K562 (cell line): ENCODE data around the gene LYPD4. TPM values are rescaled to one million over a fixed set of nuclear protein-coding genes. Genes with fewer than 3 reads are reported as not detected.

Experiments used
- ATAC-seq: fragments of 200-7000 bp; cut with Tn5 transposase; 3 replicates; pipeline ENCODE4 v1.9.1; 2020; ENCODE audit warnings: moderate library complexity
- BruUV-seq: library from RNA; stranded (reverse); fragments of 400-500 nt; replicated peaks from 2 replicates; lab custom pipeline; 2021; lab: Mats Ljungman, UMichigan
- CTCF ChIA-PET: fragments of 300-600 bp; formaldehyde crosslinking; extraction: SDS; loops from one replicate; lab custom pipeline; 2021; ENCODE audit warnings: low intra/inter-chr PET ratio; lab: Yijun Ruan, JAX
- POLR2A ChIA-PET: fragments of 300-600, 350-650 bp; sonication (Branson Sonifier 250); formaldehyde crosslinking; extraction: SDS; loops from one replicate; lab custom pipeline; 2021; ENCODE audit warnings: antibody characterized with exemption, inconsistent platforms; lab: Yijun Ruan, JAX
- DNase-seq, 4 experiments: peaks; one replicate each; pipeline versions ENCODE4 v3.0.0 to v3.0.0-alpha.2; 2011 to 2018; ENCODE audit warnings: low spot score in 3 of 4, mixed read lengths in 3 of 4; ENCODE audit errors: extremely low read depth in 1 of 4
- FAIRE-seq: peaks from 2 replicates; lab custom pipeline; 2011; peaks lifted over from hg19 to GRCh38; lab: Jason Lieb, UNC
- H2AFZ ChIP-seq: 2 replicates; pipeline ENCODE4 v1.6.0; 2011; ENCODE audit warnings: low read depth, low read length, control low read depth, inconsistent platforms
- H3K27ac ChIP-seq: fragments of 200-600 bp; 3 replicates; pipeline ENCODE4 v1.8.0; 2011; ENCODE audit warnings: low read depth, mild to moderate bottlenecking, control low read depth, inconsistent platforms, low read length, moderate library complexity, mixed read lengths; ENCODE audit errors: extremely low read depth
- H3K27me3 ChIP-seq, 2 experiments: fragments of 300-600 bp in 1 of 2; 2 replicates in 1 of 2; 3 replicates in 1 of 2; pipeline versions ENCODE4 v1.6.0 to v1.8.0; 2011; ENCODE audit warnings: inconsistent platforms in 2 of 2, low read length in 2 of 2, mild to moderate bottlenecking in 1 of 2, mixed read lengths in 1 of 2, moderate library complexity in 1 of 2; ENCODE audit not compliant: control insufficient read depth in 2 of 2, insufficient read depth in 2 of 2
- H3K36me3 ChIP-seq: fragments of 300-600 bp; 3 replicates; pipeline ENCODE4 v1.8.0; 2011; ENCODE audit warnings: mild to moderate bottlenecking, low read length, inconsistent platforms; ENCODE audit not compliant: control insufficient read depth, insufficient read depth
- H3K4me1 ChIP-seq, 2 experiments: fragments of 200-600 bp in 1 of 2; replicated peaks in 1 of 2; 2 replicates in 1 of 2; 3 replicates in 1 of 2; pipeline versions ENCODE4 v1.5.1 to v1.8.0; 2011; ENCODE audit warnings: inconsistent platforms in 2 of 2, low read length in 2 of 2, mild to moderate bottlenecking in 1 of 2, mixed read lengths in 1 of 2, moderate library complexity in 1 of 2; ENCODE audit not compliant: control insufficient read depth in 2 of 2, insufficient read depth in 2 of 2
- H3K4me2 ChIP-seq: 2 replicates; pipeline ENCODE4 v1.6.1; 2011; ENCODE audit warnings: low read length, control low read depth, inconsistent platforms, mixed read lengths; ENCODE audit not compliant: insufficient read depth
- H3K4me3 ChIP-seq: fragments of 200-600 bp; sonication (generic), shearing (Covaris generic); 2 replicates; pipeline ENCODE4 v1.5.1; 2016; ENCODE audit warnings: control low read depth, inconsistent platforms
- H3K79me2 ChIP-seq: fragments of 200-600 bp; 3 replicates; pipeline ENCODE4 v1.8.0; 2011; ENCODE audit warnings: low read length, inconsistent platforms; ENCODE audit not compliant: control insufficient read depth, insufficient read depth
- H3K9ac ChIP-seq, 2 experiments: 2 replicates each; pipeline versions ENCODE4 v1.6.0 to v1.6.1; 2011; ENCODE audit warnings: low read depth in 2 of 2, low read length in 2 of 2, control low read depth in 1 of 2, inconsistent platforms in 1 of 2, mild to moderate bottlenecking in 1 of 2, mixed read lengths in 1 of 2; ENCODE audit not compliant: insufficient read depth in 1 of 2
- H3K9me1 ChIP-seq: one replicate; pipeline ENCODE4 v1.6.0; 2011; ENCODE audit warnings: inconsistent platforms, mild to moderate bottlenecking, low read length, moderate library complexity; ENCODE audit not compliant: control insufficient read depth, insufficient read depth
- H3K9me3 ChIP-seq: replicated peaks from 2 replicates; pipeline ENCODE4 v1.5.1; 2011; ENCODE audit warnings: low read depth, low read length, inconsistent platforms; ENCODE audit not compliant: control insufficient read depth, insufficient read depth
- H4K20me1 ChIP-seq: replicated peaks from 2 replicates; pipeline ENCODE4 v1.6.1; 2011; ENCODE audit warnings: low read length, inconsistent platforms, mixed read lengths; ENCODE audit not compliant: control insufficient read depth, insufficient read depth
- ARID3B ChIP-seq: fragments of 250-450 bp; sonication (Bioruptor Pico); IDR thresholded peaks from 2 replicates; pipeline ENCODE4 v1.4.0; 2020; ENCODE audit warnings: borderline replicate concordance
- CCAR2 ChIP-seq: fragments of 200-400 bp; formaldehyde crosslinking; IDR thresholded peaks from 2 replicates; pipeline ENCODE4 v1.6.1; 2017; ENCODE audit warnings: mild to moderate bottlenecking, low read depth, low read length
- HMGN3 ChIP-seq: IDR thresholded peaks from 2 replicates; pipeline ENCODE4 v1.6.1; 2011; ENCODE audit warnings: borderline replicate concordance, low read depth, mild to moderate bottlenecking, mixed read lengths, low read length; ENCODE audit not compliant: insufficient read length; ENCODE audit errors: extremely low read depth
- HSF4 ChIP-seq: fragments of 250-450 bp; sonication (Bioruptor Pico); IDR thresholded peaks from 2 replicates; pipeline ENCODE4 v2.1.2; 2022; ENCODE audit warnings: mild to moderate bottlenecking, moderate library complexity, borderline replicate concordance
- KLF1 ChIP-seq: fragments of 450-650 bp; IDR thresholded peaks from 2 replicates; pipeline ENCODE4 v1.6.1; 2016; ENCODE audit warnings: missing genetic modification characterization, missing compliant biosample characterization
- PATZ1 ChIP-seq: fragments of 250-450 bp; sonication (Bioruptor Pico); IDR thresholded peaks from 2 replicates; pipeline ENCODE4 v1.5.0; 2020; ENCODE audit warnings: mild to moderate bottlenecking, borderline replicate concordance
- POLR2B ChIP-seq: fragments of 450-650 bp; IDR thresholded peaks from 2 replicates; pipeline ENCODE4 v1.6.1; 2018; ENCODE audit warnings: low read depth; ENCODE audit not compliant: partially characterized antibody
- TCF7L2 ChIP-seq: fragments of 150-350 bp; IDR thresholded peaks from 2 replicates; pipeline ENCODE4 v1.6.1; 2016; ENCODE audit warnings: low read depth, mild to moderate bottlenecking, low read length, moderate library complexity
- THAP12 ChIP-seq: fragments of 250-450 bp; sonication (Bioruptor Pico); IDR thresholded peaks from 2 replicates; pipeline ENCODE4 v1.9.0; 2021; ENCODE audit warnings: mild to moderate bottlenecking, inconsistent platforms
- WGBS: fragments of 100-300 bp; shearing (Covaris generic); methylation state at CpG from one replicate; pipeline ENCODE4 v1.1.6; 2016; ENCODE audit warnings: low coverage, mixed read lengths; ENCODE audit not compliant: insufficient coverage; ENCODE audit errors: missing lambda C conversion rate; 5-methylcytosine and 5-hydroxymethylcytosine counted together
- in situ Hi-C: fragments of 300-500 bp; cut with MboI; formaldehyde crosslinking; loops from 4 replicates; pipeline ENCODE4 v1.15.0; 2018; ENCODE audit warnings: inconsistent platforms, mixed read lengths
- intact Hi-C: fragments of 100-400 bp; cut with micrococcal nuclease; formaldehyde crosslinking; loops from 2 replicates; pipeline ENCODE4 v1.14.2; 2022
- polyA plus RNA-seq, 8 experiments: library from polyadenylated mRNA; depleted of rRNA in 4 of 8; stranded (reverse) in 5 of 8; unstranded in 3 of 8; fragments of >200 nt; fragmentation: Nextera tagmentation in 2 of 8; fragmentation: Illumina TruSeq in 1 of 8; extraction: Ambion mirVana in 2 of 8; extraction: Trizol in 1 of 8; gene quantifications; 2 replicates each; pipeline versions ENCODE4 v1.2.1 to v1.2.3, GENCODE V29; 2011 to 2014; ENCODE audit warnings: inconsistent platforms in 1 of 8, missing spikeins in 1 of 8
- total RNA-seq, 7 experiments: library from RNA; depleted of rRNA in 6 of 7; stranded (reverse); fragments of >200 nt in 6 of 7; fragmentation: Illumina TruSeq in 2 of 7; extraction: Trizol in 2 of 7; gene quantifications; 2 replicates each; pipeline versions ENCODE4 v1.2.1 to v1.2.3, GENCODE V29; 2011 to 2021; ENCODE audit warnings: low replicate concordance in 1 of 7

Gene LYPD4
- total and polyA plus RNA-seq, 9 of the 15 experiments (the other 6 are each of a cell fraction or from before 2014, with no cell fraction given), result 0.11 TPM; not detected in 8

- POLR2A ChIA-PET, result interaction anchor here (0.6 to 2.5 kb wide), 3 partner anchors 10 to 23 kb away, joined by 3 to 11 read pairs (median 4); no protein-coding TSS in a partner anchor
Measured at GRCh38 chr19:41890936-41891335, 46.5 kb upstream of the LYPD4 start.

GRCh38 chr19:41889896-41890295, 45.4 kb upstream of the LYPD4 start:
- Histone ChIP-seq H3K9me1 (no peaks in the 10 kb centered on the region), H3K79me2 (peaks cover 26% of the 10 kb centered on the region), H3K4me3 (no peak overlapping the region), H3K9ac (no peak overlapping the region), H3K4me2 (no peak overlapping the region), H2AFZ (no peak overlapping the region), H3K27ac (no peak overlapping the region), H3K9me3 (no peaks in the 10 kb centered on the region), H3K4me1 (peaks cover 13 to 36% of the 10 kb centered on the region in 2 experiments; a peak in 4 of 5 replicates), H4K20me1 (0 out of 2 replicates have a peak, but pooled peaks cover 7% of the 10 kb centered on the region), H3K27me3 (no peaks in the 10 kb centered on the region), H3K36me3 (peaks cover 66% of the 10 kb centered on the region; the same call in 2 of the 3 replicates)
- no peak for FAIRE-seq
- no peak for DNase-seq
- ChIA-PET CTCF (no interaction called here), POLR2A (interaction anchor here (1.2 kb wide), 1 partner anchor 22 kb away, joined by 4 read pairs; no protein-coding TSS in a partner anchor)
- no peak for ATAC-seq
- BruUV-seq, result no TSS peak
- 89% methylated on average over 8 of the region's 8 CpGs for WGBS
- intact Hi-C loops, result no loop called here
- in situ Hi-C loops, result no loop called here
- TF ChIP-seq KLF1 (tag) (no peak), TCF7L2 (no peak), PATZ1 (CRISPR knock-in tag) (no peak), THAP12 (CRISPR knock-in tag) (no peak), HSF4 (no peak), ARID3B (CRISPR knock-in tag) (no peak), POLR2B (no peak), HMGN3 (no peak)

More at GRCh38 chr19:41890936-41891335, 46.5 kb upstream of the LYPD4 start:
- Histone ChIP-seq H3K36me3 (peaks cover 72% of the 10 kb centered on the region; the same call in 2 of the 3 replicates), H3K27ac (no peak overlapping the region), H3K9me1 (no peaks in the 10 kb centered on the region), H3K4me3 (no peak overlapping the region), H2AFZ (no peak overlapping the region), H4K20me1 (0 out of 2 replicates have a peak, but pooled peaks cover 7% of the 10 kb centered on the region), H3K79me2 (peaks cover 15% of the 10 kb centered on the region), H3K9ac (no peak overlapping the region), H3K4me2 (no peak overlapping the region), H3K9me3 (no peaks in the 10 kb centered on the region), H3K4me1 (peaks cover 9 to 30% of the 10 kb centered on the region in 2 experiments; a peak in 4 of 5 replicates), H3K27me3 (no peaks in the 10 kb centered on the region)
- 98% methylated on average over 4 of the region's 4 CpGs for WGBS
- FAIRE-seq, result no peak
- no TSS peak for BruUV-seq
- DNase-seq, result no peak
- ATAC-seq, result no peak
- intact Hi-C loops (no loop called here), in situ Hi-C loops (no loop called here)
- no peak for TF ChIP-seq CCAR2
- CTCF ChIA-PET, result no interaction called here
